SK-N-MC (cell line): Measurements from ENCODE around the gene MYO15B.

Source experiments
- DNase-seq: peaks from one replicate; pipeline ENCODE4 v3.0.0-alpha.2; 2011; ENCODE audit warnings: low read depth, low spot score
- H3K27ac ChIP-seq: fragments of 200-600 bp; sonication (generic); 2 replicates; pipeline ENCODE4 v1.5.1; 2016; ENCODE audit warnings: mixed run types
- H3K36me3 ChIP-seq: fragments of 200-600 bp; sonication (generic); 2 replicates; pipeline ENCODE4 v1.6.1; 2017; ENCODE audit warnings: antibody characterized with exemption, low read length, mixed read lengths; ENCODE audit not compliant: insufficient read depth
- H3K4me3 ChIP-seq: fragments of 200-600 bp; sonication (generic); 2 replicates; pipeline ENCODE4 v1.5.1; 2016
- H3K9ac ChIP-seq: fragments of 200-600 bp; sonication (generic); 2 replicates; pipeline ENCODE4 v1.8.0; 2017; ENCODE audit warnings: mixed run types, mixed read lengths; ENCODE audit not compliant: insufficient read length
- H3K9me3 ChIP-seq: fragments of 200-600 bp; sonication (generic); 2 replicates; pipeline ENCODE4 v1.6.1; 2017; ENCODE audit warnings: low read depth, mild to moderate bottlenecking, antibody characterized with exemption, low read length, moderate library complexity, mixed read lengths
- EZH2 ChIP-seq: fragments of 200-600 bp; sonication (generic); IDR thresholded peaks from one replicate; pipeline ENCODE4 v1.6.1; 2017; ENCODE audit warnings: antibody characterized with exemption
- FOXP2 ChIP-seq: optimal IDR thresholded peaks from 2 replicates; pipeline ENCODE3; 2011; ENCODE audit warnings: mild to moderate bottlenecking, moderate library complexity; ENCODE audit not compliant: insufficient read depth; ENCODE audit errors: extremely low read length, control extremely low read depth
- POLR2AphosphoS5 ChIP-seq: IDR thresholded peaks from 2 replicates; pipeline ENCODE4 v1.6.1; 2012; ENCODE audit warnings: mild to moderate bottlenecking, low read depth, low read length, borderline replicate concordance

Gene MYO15B

GRCh38 chr17:75565618-75566017 lies 22.0 kb upstream of the MYO15B start:
- TF ChIP-seq POLR2AphosphoS5 (no peak), EZH2 (no peak), FOXP2 (no peak)
- Histone ChIP-seq H3K4me3 (no peak overlapping the region), H3K36me3 (no peaks in the 10 kb centered on the region), H3K9me3 (no peaks in the 10 kb centered on the region), H3K27ac (no peak overlapping the region), H3K9ac (no peak overlapping the region)
- DNase-seq = no peak

DNA sequence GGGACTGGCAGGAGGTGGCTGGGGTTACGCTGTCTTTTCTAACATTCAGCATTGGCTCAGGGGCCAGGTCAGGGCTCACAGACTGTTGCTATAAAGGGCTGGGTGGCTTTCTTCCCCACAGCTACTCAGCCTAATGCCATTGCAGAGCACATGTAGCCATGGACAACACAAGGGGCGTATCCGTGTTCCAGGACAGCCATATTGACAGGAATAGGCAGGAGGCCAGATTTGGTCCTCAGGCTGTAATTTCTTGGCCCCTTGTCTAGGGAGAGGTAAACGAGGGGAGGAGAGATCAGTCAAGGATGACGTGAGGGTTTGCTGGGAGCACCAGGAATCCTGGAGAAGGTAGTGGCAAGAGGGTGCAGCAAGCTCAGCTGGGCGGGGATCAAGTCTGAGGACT lies 21.2 kb upstream of the MYO15B start:
- no peak overlapping the region for H3K27ac ChIP-seq
- DNase-seq = no peak
- no peak overlapping the region for H3K9ac ChIP-seq
- no peak overlapping the region for H3K4me3 ChIP-seq
- H3K9me3 ChIP-seq = no peaks in the 10 kb centered on the region
- H3K36me3 ChIP-seq = no peaks in the 10 kb centered on the region
- TF ChIP-seq POLR2AphosphoS5 (no peak), EZH2 (no peak), FOXP2 (no peak)

DNA sequence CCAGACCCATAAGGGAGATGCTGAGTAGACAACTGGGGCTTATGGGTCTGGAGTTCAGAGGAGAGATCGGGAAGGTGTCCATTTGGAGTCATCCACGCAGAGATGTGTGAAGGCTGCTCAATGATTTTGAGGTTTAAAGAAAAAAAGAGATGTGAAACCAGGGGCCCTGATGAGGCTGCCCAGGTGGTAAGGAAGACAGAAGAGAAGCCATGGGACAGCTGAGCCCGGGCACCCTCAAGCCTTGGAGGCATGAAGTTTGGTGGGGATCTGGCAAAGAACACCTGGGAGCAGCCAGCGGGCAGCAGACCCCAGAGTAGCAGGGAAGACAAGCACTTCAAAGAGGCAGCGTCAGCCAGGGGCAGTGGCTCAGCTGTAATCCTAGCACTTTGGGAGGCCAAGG lies 20.8 kb upstream of the MYO15B start:
- no peak overlapping the region for H3K9ac ChIP-seq
- no peak for DNase-seq
- H3K36me3 ChIP-seq = no peaks in the 10 kb centered on the region
- TF ChIP-seq EZH2 = no peak
- TF ChIP-seq FOXP2 = no peak
- no peak for TF ChIP-seq POLR2AphosphoS5
- H3K27ac ChIP-seq = no peak overlapping the region
- no peaks in the 10 kb centered on the region for H3K9me3 ChIP-seq
- H3K4me3 ChIP-seq = no peak overlapping the region

- no peak overlapping the region for H3K4me3 ChIP-seq
- H3K9ac ChIP-seq = no peak overlapping the region
- H3K36me3 ChIP-seq = no peaks in the 10 kb centered on the region
- TF ChIP-seq POLR2AphosphoS5 = no peak
- no peaks in the 10 kb centered on the region for H3K9me3 ChIP-seq
- no peak overlapping the region for H3K27ac ChIP-seq
- DNase-seq = no peak
Measured at GRCh38 chr17:75568412-75569255, 19.0 kb upstream of the MYO15B start.

- no peak for TF ChIP-seq FOXP2
- no peak for TF ChIP-seq EZH2
- no peak for TF ChIP-seq POLR2AphosphoS5
- Histone ChIP-seq H3K4me3 (no peak overlapping the region), H3K36me3 (no peaks in the 10 kb centered on the region), H3K9me3 (no peaks in the 10 kb centered on the region), H3K27ac (no peak overlapping the region), H3K9ac (no peak overlapping the region)
- DNase-seq = no peak
Measured at GRCh38 chr17:75570034-75570676, 17.4 kb upstream of the MYO15B start.

- TF ChIP-seq POLR2AphosphoS5 (no peak), EZH2 (no peak), FOXP2 (no peak)
- no peak for DNase-seq
- Histone ChIP-seq H3K36me3 (no peaks in the 10 kb centered on the region), H3K4me3 (no peak overlapping the region), H3K9me3 (no peaks in the 10 kb centered on the region), H3K9ac (no peak overlapping the region), H3K27ac (no peak overlapping the region)
Measured at GRCh38 chr17:75570772-75571171, 16.8 kb upstream of the MYO15B start.

DNA sequence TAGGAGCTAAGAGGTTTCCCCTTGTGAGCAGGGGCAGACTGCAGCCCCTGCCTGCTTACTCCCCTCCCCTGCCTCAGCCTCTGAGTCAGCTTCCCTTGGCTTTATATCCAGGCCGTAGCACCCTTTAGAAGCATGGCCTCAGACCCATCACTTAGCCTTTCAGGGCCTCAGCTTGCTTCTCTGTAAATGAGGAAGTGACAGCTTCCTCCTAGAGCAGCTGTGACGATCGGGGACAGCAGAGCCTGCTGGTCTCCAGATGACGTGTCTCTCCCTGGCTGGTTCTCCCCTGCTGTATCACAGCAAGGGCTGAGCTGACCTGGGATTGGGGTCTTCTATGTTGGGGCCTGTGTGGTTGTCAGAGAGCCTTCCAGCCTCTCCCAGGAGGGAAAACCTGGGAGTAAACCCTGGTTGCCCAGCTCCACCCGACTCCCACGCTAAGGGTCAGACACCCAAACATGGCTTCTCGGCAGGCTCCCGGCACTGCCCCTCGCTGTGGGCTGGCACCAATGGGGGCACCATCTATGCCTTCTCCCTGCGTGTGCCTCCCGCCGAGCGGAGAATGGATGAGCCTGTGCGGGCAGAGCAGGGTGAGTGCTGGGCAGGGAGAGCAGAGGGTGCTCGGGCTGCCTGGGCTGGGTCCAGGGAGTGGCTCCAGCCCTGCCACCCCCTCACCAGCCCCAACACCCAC lies 16.3 kb upstream of the MYO15B start:
- Histone ChIP-seq H3K27ac (no peak overlapping the region), H3K9ac (no peak overlapping the region), H3K9me3 (no peaks in the 10 kb centered on the region), H3K4me3 (no peak overlapping the region), H3K36me3 (no peaks in the 10 kb centered on the region)
- TF ChIP-seq FOXP2 (no peak), POLR2AphosphoS5 (no peak), EZH2 (no peak)
- no peak for DNase-seq

DNA sequence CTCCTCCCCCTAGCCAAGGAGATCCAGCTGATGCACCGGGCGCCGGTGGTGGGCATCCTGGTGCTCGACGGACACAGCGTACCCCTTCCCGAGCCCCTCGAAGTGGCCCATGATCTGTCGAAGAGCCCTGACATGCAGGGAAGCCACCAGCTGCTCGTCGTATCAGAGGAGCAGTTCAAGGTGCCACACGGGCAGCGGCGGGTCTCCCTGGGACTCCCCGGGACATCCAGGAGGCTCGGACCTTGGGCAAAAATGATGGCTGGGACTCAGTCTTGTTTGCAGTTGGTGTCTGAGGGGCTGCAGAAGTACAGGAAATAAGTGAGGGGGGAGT lies 15.8 kb upstream of the MYO15B start:
- Histone ChIP-seq H3K27ac (no peak overlapping the region), H3K9ac (no peak overlapping the region), H3K36me3 (no peaks in the 10 kb centered on the region), H3K9me3 (no peaks in the 10 kb centered on the region), H3K4me3 (no peak overlapping the region)
- no peak for DNase-seq
- no peak for TF ChIP-seq FOXP2
- TF ChIP-seq EZH2 = no peak
- no peak for TF ChIP-seq POLR2AphosphoS5
